ENCODE data around the gene PDE4B. TPM values are rescaled to one million over a fixed set of nuclear protein-coding genes. Genes with fewer than 3 reads are reported as not detected.

The PDE4B gene
- total and polyA plus RNA-seq, 10 of the 15 experiments (the other 5 are each of a cell fraction or from before 2014, with no cell fraction given), result 3.0 to 13.2 (median 5.7) TPM

DNA sequence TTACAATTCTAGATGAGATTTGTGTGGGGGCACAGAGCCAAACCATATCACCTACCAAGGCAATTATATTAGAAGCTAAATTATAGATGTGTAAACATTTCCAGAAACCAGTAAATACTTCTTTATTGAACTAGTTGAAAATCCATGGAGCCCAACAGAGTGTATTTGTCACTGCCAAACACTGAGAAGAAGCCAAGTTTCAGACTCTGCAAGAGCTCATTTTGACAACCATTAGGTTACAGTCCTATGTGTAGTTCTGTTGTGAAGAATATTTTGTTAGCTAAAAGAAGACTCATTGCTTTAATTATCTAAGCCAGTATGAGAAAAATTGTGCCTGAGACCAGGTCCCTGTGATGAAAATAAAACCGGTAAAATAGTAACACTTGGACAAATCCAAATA is 382.4 kb downstream of the PDE4B start:
- no TSS peak for BruUV-seq (replicated peaks)

More for the DNA sequence above, 382.4 kb downstream of the PDE4B start:
- no peak for FAIRE-seq
- no peaks in the 10 kb centered on the region for H3K27me3 ChIP-seq (replicated peaks in 1 of 2; ENCODE audit: control insufficient read depth in 2 of 2, insufficient read depth in 2 of 2, low read length in 1 of 2)
- ChIA-PET SMC1A (ENCODE audit: uncharacterized antibody, unreplicated experiment) (interaction anchor here (1.6 kb wide), 1 partner anchor 8 kb away, joined by 3 read pairs; no protein-coding TSS in a partner anchor), POLR2A (no interaction called here), CTCF (no interaction called here), RAD21 (ENCODE audit: unreplicated experiment) (no interaction called here)
- no peaks in the 10 kb centered on the region for H3K4me1 ChIP-seq (ENCODE audit: control insufficient read depth, insufficient read depth, low read length)
- H2AFZ ChIP-seq (ENCODE audit: control insufficient read depth, low read depth, low read length), result no peak overlapping the region
- intact Hi-C loops (cut with micrococcal nuclease; ENCODE audit: unreplicated experiment) (no loop called here), in situ Hi-C loops (cut with MboI) (no loop called here)
- no peak for TF ChIP-seq MTA2 (IDR thresholded peaks at IDR 0.05; ENCODE audit: low read depth)
- TF ChIP-seq, protein P1, sequence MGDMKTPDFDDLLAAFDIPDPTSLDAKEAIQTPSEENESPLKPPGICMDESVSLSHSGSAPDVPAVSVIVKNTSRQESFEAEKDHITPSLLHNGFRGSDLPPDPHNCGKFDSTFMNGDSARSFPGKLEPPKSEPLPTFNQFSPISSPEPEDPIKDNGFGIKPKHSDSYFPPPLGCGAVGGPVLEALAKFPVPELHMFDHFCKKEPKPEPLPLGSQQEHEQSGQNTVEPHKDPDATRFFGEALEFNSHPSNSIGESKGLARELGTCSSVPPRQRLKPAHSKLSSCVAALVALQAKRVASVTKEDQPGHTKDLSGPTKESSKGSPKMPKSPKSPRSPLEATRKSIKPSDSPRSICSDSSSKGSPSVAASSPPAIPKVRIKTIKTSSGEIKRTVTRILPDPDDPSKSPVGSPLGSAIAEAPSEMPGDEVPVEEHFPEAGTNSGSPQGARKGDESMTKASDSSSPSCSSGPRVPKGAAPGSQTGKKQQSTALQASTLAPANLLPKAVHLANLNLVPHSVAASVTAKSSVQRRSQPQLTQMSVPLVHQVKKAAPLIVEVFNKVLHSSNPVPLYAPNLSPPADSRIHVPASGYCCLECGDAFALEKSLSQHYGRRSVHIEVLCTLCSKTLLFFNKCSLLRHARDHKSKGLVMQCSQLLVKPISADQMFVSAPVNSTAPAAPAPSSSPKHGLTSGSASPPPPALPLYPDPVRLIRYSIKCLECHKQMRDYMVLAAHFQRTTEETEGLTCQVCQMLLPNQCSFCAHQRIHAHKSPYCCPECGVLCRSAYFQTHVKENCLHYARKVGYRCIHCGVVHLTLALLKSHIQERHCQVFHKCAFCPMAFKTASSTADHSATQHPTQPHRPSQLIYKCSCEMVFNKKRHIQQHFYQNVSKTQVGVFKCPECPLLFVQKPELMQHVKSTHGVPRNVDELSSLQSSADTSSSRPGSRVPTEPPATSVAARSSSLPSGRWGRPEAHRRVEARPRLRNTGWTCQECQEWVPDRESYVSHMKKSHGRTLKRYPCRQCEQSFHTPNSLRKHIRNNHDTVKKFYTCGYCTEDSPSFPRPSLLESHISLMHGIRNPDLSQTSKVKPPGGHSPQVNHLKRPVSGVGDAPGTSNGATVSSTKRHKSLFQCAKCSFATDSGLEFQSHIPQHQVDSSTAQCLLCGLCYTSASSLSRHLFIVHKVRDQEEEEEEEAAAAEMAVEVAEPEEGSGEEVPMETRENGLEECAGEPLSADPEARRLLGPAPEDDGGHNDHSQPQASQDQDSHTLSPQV (IDR thresholded peaks at IDR 0.05), result no peak
- no peak for TF ChIP-seq NR2C2 (IDR thresholded peaks at IDR 0.05; ENCODE audit: borderline replicate concordance, control insufficient read depth, insufficient read length, low read depth)
- TF ChIP-seq CBFB (IDR thresholded peaks at IDR 0.05; ENCODE audit: low read depth), result no peak
- H3K9ac ChIP-seq (ENCODE audit: control insufficient read depth, insufficient read depth, low read length), result no peak overlapping the region
- no peak overlapping the region for H3K4me2 ChIP-seq (ENCODE audit: control insufficient read depth, insufficient read depth)
- H4K20me1 ChIP-seq (ENCODE audit: control insufficient read depth, insufficient read depth), result no peaks in the 10 kb centered on the region
- no peaks in the 10 kb centered on the region for H3K79me2 ChIP-seq (ENCODE audit: control insufficient read depth, insufficient read depth, low read length)
- no peak for DNase-seq (ENCODE audit: low read depth, low spot score)
- no peak overlapping the region for H3K4me3 ChIP-seq
- 40% methylated on average over 1 of the region's 1 CpG for WGBS (ENCODE audit: insufficient coverage, insufficient replicate concordance, low lambda C conversion rate, missing lambda C conversion rate)
- no peaks in the 10 kb centered on the region for H3K36me3 ChIP-seq (ENCODE audit: control insufficient read depth in 2 of 2, insufficient read depth in 2 of 2, low read length in 1 of 2)
- no peak for ATAC-seq
- H3K9me3 ChIP-seq (replicated peaks; ENCODE audit: control insufficient read depth, insufficient read depth, low read length), result no peaks in the 10 kb centered on the region
- no peak overlapping the region for H3K27ac ChIP-seq (ENCODE audit: control insufficient read depth, insufficient read depth)

Measured in GM12878 (cell line).